Mucosa of gallbladder (tissue), 1 donor: ENCODE measurements around the gene TXNRD1. TPM values are rescaled to one million over a fixed set of nuclear protein-coding genes. Genes with fewer than 3 reads are reported as not detected.
"Not testable (repeated sequence)": the region's sequence is repeated elsewhere in the genome, so short reads cannot be mapped to it uniquely, and the experiment has no call there.

ENCODE experiments used
- DNase-seq: peaks from one replicate; pipeline ENCODE4 v3.0.0-alpha.2; 2020; ENCODE audit warnings: low spot score
- total RNA-seq: library from RNA; stranded (reverse); gene quantifications from one replicate; pipeline ENCODE4 v1.2.1, GENCODE V29; 2021
- donor health status: DM: no; HTN: no; CAD: no.

The TXNRD1 gene
- 139 TPM for total RNA-seq

DNA sequence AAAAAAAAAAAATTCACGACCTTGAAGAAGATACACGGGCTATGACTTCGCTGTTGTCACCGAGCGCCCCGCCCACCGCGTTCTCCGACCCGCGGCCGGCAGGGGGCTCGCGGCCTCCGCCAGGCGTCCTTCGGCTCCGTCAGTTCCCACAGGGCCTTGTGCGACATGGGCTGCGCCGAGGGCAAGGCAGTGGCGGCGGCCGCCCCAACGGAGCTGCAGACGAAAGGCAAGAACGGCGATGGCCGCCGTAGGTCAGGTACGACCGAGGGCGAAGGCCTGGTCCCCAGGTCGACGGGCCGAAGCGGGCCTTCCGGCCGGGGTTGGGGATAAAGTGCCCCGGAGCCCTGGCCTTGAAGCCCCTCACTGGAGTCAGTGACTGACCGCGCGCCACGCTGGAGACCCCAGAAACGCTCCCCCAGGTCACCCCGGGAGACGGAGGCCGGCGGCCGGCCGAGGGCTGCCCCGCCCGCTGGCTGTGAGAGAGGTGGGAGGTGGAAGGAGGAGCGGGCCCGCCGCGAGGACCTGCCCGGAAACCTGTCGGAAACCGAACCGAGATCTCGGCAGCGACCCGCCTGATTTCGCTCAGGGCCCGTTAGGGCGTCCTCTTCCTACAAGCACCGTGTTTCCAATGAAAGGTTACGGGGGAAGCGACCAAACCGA lies at the start of gene TXNRD1:
Gene TXNRD1, plus strand, starts transcription at position 142 of the 660 bp plus-strand sequence. Its CDS starts 24 bp downstream, at position 166.
- DNase-seq = peak; percentile 80

DNA sequence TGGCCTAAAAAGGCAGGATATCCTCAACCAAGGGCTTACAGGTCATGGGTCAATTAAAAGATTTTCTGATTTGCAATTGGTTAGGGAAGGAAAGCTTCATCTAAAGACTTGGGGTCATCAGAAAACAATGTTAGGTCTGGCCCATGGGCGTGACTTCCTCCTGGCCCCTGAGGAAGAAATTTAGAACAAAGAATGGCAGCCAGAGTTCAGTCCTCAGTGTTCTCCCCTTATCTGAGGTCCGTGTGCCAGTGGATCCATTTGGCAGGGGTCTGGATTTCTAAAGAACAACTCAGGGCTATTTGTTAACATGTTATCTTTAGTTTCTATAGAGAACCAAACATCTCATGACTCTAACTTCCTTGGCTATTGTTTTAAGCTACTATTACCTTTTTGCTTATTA lies 49.8 kb upstream of the TXNRD1 start:
- no peak for DNase-seq

DNA sequence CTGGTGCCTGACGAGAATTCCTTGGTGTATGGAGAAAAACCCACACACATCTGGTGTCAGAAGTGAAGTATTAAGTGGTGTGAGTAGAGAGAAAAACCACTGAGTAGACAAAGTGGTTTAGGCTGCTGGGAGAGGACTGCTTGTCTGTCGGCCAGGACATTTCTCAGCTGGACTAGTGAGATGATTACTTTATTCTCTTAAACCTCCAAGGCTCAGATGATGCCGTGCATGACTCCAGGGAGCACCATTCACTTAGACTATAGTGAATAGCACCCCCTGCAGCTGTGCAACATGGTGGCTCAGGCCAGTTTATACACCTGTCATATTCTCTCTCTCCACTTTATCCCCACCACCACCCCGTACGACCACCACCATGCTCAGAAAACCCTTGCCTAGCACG lies 49.1 kb upstream of the TXNRD1 start:
- no peak for DNase-seq

DNA sequence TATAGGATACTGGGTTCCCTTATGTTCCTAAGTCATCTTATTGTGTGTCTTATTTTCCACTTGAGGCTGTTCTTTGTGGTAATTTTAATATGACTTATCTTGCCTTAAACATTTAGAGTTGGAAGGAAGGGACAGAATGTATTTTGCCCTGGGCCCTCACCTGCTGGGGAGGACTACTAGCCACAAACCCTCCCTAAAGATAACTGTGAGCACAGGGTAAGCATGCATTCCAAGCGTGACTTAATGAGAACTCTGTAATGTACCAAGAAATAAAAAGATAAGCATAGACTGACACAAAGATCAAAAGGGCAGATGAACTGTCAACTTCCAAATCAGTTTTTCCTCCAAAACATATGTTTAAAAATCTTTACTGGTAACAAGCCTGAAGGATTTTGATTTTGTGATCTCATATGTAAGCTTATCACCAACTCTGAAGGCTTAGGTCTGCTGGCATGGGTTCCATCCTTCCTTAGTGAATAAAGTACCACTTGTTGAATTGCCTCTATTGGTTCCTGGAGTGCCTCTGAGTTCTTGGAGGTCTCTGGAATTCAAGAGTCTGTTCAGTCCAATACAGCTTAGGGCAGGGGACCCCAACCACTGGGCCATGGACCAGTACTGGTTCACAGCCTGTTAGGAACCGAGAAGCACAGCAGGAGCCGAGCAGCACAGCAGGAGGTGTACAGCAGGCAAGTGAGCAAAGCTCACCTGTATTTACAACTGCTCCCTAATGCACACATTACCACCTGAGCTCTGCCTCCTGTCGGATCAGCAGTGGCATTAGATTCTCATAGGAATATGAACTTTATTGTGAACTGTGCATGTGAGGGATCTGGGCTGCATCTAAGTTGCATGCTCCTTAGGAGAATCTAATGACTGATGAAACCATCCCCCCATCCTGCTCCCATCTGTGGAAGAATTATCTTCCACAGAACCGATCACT lies 47.8 kb upstream of the TXNRD1 start:
- no peak for DNase-seq

DNA sequence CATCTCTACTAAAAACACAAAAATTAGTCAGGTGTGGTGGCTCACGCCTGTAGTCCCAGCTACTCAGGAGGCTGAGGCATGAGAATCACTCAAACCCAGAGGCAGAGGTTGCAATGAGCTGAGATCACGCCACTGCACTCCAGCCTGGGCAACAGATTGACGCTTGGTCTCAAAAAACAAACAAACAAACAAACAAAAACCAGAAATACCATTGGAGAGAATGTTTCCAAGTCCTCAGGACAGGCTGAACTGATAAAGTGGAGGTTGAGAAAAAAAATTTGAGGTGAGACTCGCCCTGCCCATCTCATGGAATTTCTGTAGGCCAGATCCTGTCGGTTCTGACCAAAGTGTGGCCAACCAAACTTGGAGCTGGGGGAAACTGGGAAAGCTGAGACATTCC lies 47.0 kb upstream of the TXNRD1 start:
- no peak for DNase-seq

DNA sequence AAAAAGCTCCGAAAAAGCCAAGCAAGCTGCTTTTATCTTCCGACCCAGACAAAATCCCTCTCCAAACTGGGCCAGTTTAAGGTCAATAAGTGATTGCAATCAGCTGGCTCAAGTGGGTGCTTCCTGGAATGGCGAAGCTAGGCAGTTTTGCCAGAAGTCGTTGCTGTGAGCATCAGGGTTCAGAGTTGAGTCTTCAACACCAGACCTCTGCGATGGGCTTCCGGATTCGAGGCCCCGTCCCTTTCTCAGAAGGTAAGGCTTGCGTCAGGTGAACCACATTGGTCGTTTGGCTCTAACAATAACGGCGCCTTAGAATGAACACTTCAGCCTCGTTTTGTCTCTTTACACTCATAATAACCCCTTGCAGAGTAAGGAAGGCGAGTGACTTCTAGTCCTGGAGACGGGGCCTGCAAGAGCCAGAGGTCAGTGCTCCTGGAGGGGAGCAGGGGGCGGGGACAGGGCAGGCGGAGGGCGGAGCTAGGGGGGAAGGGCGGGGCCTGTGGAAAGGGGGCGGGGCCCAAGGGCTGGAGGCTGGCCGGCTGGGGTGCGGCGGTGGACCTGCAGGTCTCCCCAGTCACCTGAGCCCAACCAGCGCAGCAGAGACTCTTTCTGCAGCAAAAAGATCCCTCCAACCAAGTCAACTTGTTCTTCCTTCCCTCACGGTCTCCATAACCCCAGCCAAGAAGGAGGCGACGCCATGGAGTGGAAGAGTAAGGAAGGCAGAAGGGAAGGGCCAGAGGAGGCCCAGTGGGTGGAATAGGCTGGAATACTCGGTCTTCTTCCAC lies 43.6 kb upstream of the TXNRD1 start:
- no peak for DNase-seq

DNA sequence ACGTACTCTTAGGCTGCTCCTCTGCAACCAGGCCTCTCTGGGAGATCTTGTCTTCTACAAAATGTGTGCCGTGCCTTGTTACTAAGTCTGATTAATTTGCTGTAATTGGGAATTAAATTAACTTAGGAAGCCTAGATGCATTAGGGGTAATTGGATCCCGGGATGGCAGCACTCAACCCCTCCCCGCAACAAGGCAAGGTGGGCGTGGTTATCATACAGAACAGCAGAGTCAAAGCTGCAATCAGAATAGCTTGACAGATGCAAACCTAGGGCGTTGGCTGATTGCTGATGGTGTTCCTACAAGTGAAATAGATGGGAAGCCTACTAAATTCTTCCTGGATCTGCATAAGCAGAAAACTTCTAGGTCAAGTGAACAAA lies 43.0 kb upstream of the TXNRD1 start:
- no peak for DNase-seq

DNA sequence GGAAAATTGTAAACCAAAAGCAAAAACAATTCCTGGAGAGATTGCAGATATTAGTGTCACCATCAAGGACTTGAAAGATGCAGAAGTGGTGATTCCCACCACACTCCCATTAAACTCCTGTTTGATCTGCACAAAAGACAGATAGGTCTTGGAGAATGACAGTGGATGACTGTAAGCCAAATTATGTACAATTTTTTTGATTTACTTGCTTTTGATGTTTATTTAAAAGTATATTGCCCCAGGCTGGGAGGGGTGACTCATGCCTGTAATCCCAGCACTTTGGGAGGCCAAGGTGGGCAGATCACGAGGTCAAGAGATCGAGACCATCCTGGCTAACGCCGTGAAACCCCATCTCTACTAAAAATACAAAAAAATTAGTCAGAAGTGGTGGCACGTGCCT lies 41.8 kb upstream of the TXNRD1 start:
- not testable (repeated sequence) for DNase-seq

DNA sequence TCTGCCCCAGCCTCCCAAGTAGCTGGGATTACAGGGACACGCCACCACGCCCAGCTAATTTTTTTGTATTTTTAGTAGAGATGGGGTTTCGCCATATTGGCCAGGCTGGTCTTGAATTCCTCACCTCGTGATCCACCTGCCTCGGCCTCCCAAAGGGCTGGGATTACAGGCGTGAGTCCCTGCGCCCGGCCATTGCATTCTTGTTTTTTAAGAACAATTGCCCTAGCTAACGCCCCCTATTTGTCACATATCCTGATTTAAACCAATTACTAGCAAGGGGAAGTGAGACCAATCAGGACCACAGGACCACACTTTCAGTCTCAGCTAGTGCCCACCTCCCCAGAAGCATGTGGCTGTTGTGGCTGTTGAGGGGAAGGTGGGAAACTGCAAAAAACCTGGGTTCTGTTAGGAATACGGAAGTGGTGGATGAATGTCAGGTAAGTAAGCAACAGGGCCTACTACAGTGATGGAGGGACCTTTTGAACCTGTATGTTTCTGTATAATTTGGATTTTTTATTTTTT lies 39.8 kb upstream of the TXNRD1 start:
- no peak for DNase-seq

DNA sequence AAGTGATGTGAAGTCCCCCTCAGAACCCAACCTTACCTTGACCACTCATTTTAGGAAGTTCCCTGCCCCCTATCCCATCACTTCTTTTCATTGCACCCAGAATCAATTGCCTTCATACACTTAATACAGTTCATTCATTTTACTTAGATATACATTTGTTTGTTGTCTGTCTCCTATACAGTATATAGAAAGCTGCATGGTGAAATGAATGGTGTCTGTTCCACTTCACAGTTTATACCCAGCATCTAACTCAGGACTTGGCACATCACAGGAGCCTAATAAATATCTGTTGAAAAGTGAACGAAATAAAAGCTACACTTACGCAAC lies 38.3 kb upstream of the TXNRD1 start:
- DNase-seq = no peak

DNA sequence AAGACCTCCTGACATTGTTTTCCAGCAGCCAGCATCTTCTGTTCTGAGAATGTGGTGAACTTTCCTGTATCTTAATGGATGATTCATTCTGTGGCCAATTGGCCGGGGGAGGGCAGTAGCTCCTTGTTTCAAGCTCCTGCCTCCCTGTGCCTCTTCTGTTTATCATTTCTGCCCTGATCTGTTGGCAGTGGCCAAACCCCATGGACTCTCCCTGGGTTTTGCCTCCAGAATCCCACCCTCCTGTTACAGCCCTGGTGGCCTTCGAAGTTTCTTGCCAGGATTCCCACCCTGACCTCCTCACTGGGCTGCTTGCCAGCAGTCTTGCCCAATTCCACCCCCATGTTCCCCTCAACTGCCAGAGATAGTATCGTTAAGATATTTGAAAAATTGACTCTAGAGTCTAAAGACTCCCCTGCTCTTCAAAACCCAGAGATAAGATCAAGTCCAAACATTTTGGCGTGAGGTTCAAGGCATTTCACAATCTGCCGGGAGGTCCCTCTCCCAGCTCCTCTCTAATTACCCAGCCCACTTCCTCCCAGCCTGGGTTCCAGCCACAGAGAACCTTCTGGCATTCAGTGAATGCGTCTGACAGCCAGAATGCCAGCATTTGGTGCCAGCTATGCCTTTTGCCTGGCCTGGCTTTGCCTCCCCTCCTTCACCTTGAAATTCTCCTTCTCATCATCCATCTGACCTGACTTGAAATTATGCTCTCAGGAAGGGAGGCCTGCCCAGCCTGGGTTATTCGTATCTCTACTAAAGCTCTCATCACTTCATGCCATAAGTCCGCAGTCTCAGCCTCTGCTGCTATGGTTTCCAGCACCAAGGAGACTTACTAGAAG lies 37.7 kb upstream of the TXNRD1 start:
- DNase-seq = peak; percentile 75

DNA sequence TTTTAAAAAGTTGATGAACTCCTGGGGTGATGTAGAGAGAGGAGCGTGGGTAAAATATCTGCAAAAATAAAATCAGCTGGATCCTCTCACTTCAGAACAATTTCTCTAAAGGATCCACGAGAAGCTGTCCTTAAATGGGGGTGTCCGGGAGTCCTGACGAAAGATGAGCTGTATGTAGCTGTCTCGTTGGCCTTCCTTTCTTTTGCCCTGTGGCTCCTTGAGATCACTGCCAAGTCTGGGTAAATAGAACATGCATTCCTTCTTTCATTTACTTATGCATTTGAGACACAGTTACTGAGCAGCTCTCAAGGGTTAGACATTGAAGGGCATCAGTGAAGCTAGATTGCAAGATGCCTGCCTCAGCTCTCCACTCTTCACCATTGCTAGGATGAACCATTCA lies 35.2 kb upstream of the TXNRD1 start:
- DNase-seq = no peak

DNA sequence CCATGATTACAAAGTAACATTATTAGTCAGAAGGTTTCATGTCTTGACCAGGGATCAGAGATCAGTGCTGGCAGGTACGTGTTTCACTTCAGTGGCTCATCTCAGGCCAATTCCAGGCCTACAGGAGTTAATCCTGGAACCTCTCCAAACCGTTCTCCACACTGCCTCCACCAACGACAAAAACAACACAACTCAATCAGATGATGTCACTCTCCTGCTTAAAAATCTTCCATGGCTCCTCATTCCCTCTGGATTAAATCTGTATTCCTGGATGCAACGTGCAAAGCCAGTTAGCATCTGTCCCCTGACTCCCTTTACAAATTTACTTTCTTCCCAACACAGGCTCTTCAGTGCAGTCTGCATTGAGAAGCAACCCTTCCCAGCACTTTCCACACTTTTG lies 34.3 kb upstream of the TXNRD1 start:
- no peak for DNase-seq

DNA sequence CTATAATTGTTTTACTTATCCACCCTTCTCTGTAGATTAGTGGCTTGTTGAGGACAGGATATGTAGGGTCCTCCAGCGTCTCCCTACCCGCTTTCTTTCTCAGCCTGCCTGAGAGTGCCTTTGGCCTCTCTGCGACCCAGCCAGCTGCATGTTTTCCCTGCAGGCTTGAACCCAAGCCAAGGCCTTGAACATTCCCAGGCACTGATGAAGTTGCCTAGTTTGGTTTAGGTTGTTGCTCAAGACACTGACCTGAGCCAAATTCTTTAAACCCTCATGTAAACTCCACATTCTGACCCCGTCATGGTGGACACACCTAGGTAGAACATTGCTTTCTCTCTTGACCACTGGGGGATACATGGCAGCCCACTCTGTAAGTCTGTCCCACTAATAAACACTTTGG lies 33.4 kb upstream of the TXNRD1 start:
- peak; percentile 75 for DNase-seq

DNA sequence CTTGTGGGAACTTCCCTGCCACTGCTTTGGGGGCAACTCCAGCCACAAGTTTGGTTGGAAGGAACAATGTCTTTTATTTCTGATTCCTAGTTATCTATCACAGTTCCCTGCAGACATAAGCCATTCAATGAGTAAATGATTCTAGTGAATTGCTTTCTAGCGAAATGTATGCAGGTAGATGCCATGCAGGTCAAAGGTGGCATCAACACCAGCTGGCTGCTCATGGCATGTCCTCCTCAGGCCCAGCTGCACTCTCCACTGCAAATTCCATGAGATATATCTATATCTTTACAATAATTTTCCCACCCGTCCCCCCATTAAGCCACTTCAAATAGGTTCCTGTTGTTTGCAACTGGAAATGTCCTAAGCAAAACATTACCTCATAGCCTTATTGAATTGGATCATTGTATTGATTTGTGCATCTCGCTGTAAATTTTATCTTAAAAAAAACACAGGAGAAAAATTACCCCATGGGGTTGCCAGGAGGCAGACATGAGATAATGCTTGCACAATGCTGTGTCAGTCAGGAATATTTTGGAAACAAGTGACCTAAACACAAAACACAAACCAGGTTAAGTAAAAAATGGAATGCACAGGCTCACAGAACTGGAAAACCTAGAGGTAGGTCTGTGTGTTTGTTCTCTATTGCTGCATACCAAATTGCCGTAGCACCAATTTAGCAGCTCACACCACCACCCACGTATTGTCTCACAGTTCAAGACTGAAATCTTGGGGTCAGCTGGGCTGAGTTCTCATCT lies 32.8 kb upstream of the TXNRD1 start:
- no peak for DNase-seq

DNA sequence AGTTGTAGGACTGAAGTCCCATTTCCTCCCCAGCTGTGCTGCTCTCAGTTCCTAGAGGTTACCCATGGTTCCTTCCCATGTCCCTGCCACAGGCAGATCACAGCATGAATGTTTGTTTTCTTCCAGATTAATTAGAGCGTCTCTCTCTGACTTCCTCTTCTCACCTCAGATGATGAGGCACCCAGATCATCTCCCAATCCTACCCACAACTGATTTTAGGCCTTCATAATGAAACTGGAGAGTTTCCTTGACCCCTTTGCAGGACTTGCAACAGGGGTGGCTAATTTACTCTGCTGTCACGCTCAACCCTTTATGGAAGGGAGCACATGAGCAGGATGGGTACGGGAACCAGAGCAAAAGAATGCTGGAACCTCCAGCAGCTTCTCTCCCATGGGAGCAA lies 32.1 kb upstream of the TXNRD1 start:
- no peak for DNase-seq

DNA sequence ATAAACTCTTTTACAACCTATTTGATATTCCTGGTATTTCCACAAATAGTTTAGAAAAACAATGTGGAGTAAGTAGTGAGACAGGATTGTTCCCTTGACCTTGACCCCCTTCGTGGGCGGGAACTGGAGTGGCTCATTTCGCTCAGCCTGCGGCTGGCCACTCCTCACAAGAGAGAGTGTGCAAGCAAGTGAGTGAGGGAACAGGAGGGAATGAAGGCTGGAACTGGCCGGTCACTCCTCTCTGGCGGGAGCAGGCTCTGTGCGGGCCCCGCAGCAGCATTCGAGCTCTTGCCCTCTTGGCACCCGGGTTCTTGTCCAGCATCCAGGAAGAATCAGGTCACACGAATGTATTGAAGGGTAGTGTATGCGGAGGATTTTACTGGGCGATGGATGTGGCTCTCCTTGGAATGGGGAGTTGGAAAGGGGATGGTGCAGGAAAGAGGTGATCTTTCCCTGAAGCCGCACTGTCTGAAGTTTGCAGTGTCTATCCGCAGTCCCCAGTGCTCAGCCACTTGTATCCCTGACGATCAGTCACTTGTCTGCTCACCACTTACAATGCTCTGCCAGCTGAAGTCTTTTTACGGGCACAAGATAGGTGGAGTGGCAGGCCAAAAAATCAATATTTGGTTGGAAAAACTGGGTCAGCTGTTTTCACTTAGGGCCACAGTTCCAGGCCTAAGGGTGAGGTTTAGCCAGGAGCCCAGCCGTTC lies 28.0 kb upstream of the TXNRD1 start:
- no peak for DNase-seq

DNA sequence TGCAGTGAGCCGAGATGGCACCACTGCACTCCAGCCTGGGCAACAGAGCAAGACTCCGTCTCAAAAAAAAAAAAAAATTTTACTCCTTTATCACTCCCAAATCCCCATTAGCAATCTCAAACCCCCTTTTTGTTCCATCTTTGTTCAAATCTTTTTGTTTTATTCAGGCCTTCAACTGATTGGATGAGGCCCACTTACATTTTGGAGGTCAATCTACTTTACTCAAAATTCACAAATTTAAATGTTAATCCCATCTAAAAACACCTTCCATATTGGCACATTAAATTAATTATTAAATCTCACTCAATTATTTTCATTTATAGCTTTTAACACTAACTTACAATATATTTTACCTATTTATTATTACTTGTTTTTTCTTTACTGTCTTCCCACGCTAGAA lies 27.0 kb upstream of the TXNRD1 start:
- no peak for DNase-seq

DNA sequence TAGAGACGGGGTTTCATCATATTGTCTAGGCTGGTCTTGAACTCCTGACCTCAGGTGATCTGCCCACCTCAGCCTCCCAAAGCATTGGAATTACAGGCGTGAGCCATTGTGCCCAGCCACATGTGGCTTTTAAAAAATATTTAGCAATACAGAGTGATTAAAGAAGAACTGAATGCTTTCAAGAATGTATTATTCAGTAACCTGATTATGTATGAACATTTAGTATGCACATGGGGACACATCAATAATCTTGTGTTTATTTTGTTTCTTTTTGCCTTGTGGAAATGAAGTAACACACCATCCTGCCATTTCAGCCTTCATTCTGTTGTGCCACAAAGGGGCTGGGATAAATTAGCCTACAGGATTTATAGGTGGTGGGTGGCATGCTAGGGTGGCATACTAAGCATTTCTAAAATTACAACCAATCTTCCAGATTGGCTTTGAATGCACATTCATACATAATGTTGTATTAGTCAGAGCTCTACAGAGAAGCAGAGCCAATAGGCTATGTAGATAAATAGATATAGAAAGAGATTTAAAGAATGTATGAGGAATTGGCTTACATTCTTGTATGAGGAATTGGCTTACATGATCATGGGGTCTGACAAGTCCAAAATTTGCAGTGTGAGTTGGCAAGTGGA lies 25.5 kb upstream of the TXNRD1 start:
- no peak for DNase-seq
